ENCODE results near the gene FANCF.

Gene FANCF

GRCh38 chr11:22627421-22627820 is 1.8 kb upstream of the FANCF start:
- H4K20me1 ChIP-seq (ENCODE audit: control insufficient read depth, insufficient read depth, low read depth, low read length) = peaks cover 4% of the 10 kb centered on the region; the same call in 1 of the 2 replicates
- H3K36me3 ChIP-seq (ENCODE audit: control insufficient read depth, low read length) = peaks cover 22% of the 10 kb centered on the region
- H3K27ac ChIP-seq (ENCODE audit: low read depth, low read length) = no peak overlapping the region
- TF ChIP-seq EZH2phosphoT487 (IDR thresholded peaks at IDR 0.05; ENCODE audit: borderline replicate concordance, low read length) = no peak
- TF ChIP-seq CTCF (IDR thresholded peaks at IDR 0.05; ENCODE audit: low read depth, low read length, poor library complexity, severe bottlenecking) = no peak
- peaks cover 28% of the 10 kb centered on the region for H3K79me2 ChIP-seq (ENCODE audit: control insufficient read depth, low read length)
- peaks cover 30% of the 10 kb centered on the region for H3K4me1 ChIP-seq (ENCODE audit: control insufficient read depth, low read length)
- H3F3A ChIP-seq (ENCODE audit: control insufficient read depth, insufficient read depth) = peaks cover 3% of the 10 kb centered on the region; the same call in 1 of the 2 replicates
- no peaks in the 10 kb centered on the region; the same call in 1 of the 2 replicates for H3K9me2 ChIP-seq (replicated peaks; ENCODE audit: control insufficient read depth, low read length)
- no peak overlapping the region for H3K4me2 ChIP-seq (ENCODE audit: low read length)
- H3K9me3 ChIP-seq (ENCODE audit: control insufficient read depth, insufficient read depth, low read length) = no peaks in the 10 kb centered on the region
- no peaks in the 10 kb centered on the region for H3K27me3 ChIP-seq (ENCODE audit: control insufficient read depth, low read length)
- H3K4me3 ChIP-seq (ENCODE audit: low read length) = no peak overlapping the region

GRCh38 chr11:22626573-22627239 is 1.1 kb upstream of the FANCF start:
- TF ChIP-seq CTCF (IDR thresholded peaks at IDR 0.05; ENCODE audit: low read depth, low read length, poor library complexity, severe bottlenecking) = no peak
- TF ChIP-seq EZH2phosphoT487 (IDR thresholded peaks at IDR 0.05; ENCODE audit: borderline replicate concordance, low read length) = no peak
- Histone ChIP-seq H4K20me1 (ENCODE audit: control insufficient read depth, insufficient read depth, low read depth, low read length) (peaks cover 4% of the 10 kb centered on the region; the same call in 1 of the 2 replicates), H3K4me3 (ENCODE audit: low read length) (peak overlapping the region; percentile 93), H3K36me3 (ENCODE audit: control insufficient read depth, low read length) (peaks cover 22% of the 10 kb centered on the region), H3K27me3 (ENCODE audit: control insufficient read depth, low read length) (no peaks in the 10 kb centered on the region), H3K27ac (ENCODE audit: low read depth, low read length) (peak overlapping the region; percentile 44; the same call in 1 of the 2 replicates), H3K79me2 (ENCODE audit: control insufficient read depth, low read length) (peaks cover 28% of the 10 kb centered on the region), H3F3A (ENCODE audit: control insufficient read depth, insufficient read depth) (peaks cover 3% of the 10 kb centered on the region; the same call in 1 of the 2 replicates), H3K4me2 (ENCODE audit: low read length) (peak overlapping the region; percentile 98), H3K9me2 (replicated peaks; ENCODE audit: control insufficient read depth, low read length) (no peaks in the 10 kb centered on the region; the same call in 1 of the 2 replicates), H3K9me3 (ENCODE audit: control insufficient read depth, insufficient read depth, low read length) (no peaks in the 10 kb centered on the region), H3K4me1 (ENCODE audit: control insufficient read depth, low read length) (peaks cover 30% of the 10 kb centered on the region)

- TF ChIP-seq CTCF (IDR thresholded peaks at IDR 0.05; ENCODE audit: low read depth, low read length, poor library complexity, severe bottlenecking) (peak; percentile 70), EZH2phosphoT487 (IDR thresholded peaks at IDR 0.05; ENCODE audit: borderline replicate concordance, low read length) (no peak)
- Histone ChIP-seq H3F3A (ENCODE audit: control insufficient read depth, insufficient read depth) (peaks cover 3% of the 10 kb centered on the region; the same call in 1 of the 2 replicates), H3K27ac (ENCODE audit: low read depth, low read length) (peak overlapping the region; percentile 53), H4K20me1 (ENCODE audit: control insufficient read depth, insufficient read depth, low read depth, low read length) (peaks cover 4% of the 10 kb centered on the region; the same call in 1 of the 2 replicates), H3K79me2 (ENCODE audit: control insufficient read depth, low read length) (peaks cover 28% of the 10 kb centered on the region), H3K4me2 (ENCODE audit: low read length) (peak overlapping the region; percentile 98), H3K4me1 (ENCODE audit: control insufficient read depth, low read length) (peaks cover 30% of the 10 kb centered on the region), H3K4me3 (ENCODE audit: low read length) (peak overlapping the region; percentile 93), H3K9me2 (replicated peaks; ENCODE audit: control insufficient read depth, low read length) (no peaks in the 10 kb centered on the region), H3K36me3 (ENCODE audit: control insufficient read depth, low read length) (peaks cover 22% of the 10 kb centered on the region), H3K9me3 (ENCODE audit: control insufficient read depth, insufficient read depth, low read length) (no peaks in the 10 kb centered on the region), H3K27me3 (ENCODE audit: control insufficient read depth, low read length) (no peaks in the 10 kb centered on the region)
Measured at GRCh38 chr11:22624742-22625447, 728 bp downstream of the FANCF start.

All from DOHH2 (cell line).